Uterus (tissue), 2 donors: ENCODE data around the gene GRIN2A.

Source experiments
- POLR2A ChIP-seq, 2 donors: fragments of 450-650 bp; IDR thresholded peaks; one replicate each; pipeline ENCODE4 v1.6.1; 2016; ENCODE audit warnings: antibody characterized with exemption in 2 of 2, mild to moderate bottlenecking in 1 of 2, moderate library complexity in 1 of 2
- TF ChIP-seq, protein P1 (sequence below), 4 experiments: fragments of 200-600 bp in 2 of 4; fragments of 450-650 bp in 2 of 4; sonication (generic) in 2 of 4; IDR thresholded peaks; one replicate each; pipeline ENCODE4 v1.5.1; 2016 to 2019; ENCODE audit warnings: antibody characterized with exemption in 4 of 4, mild to moderate bottlenecking in 2 of 4, moderate library complexity in 1 of 4

DNA sequence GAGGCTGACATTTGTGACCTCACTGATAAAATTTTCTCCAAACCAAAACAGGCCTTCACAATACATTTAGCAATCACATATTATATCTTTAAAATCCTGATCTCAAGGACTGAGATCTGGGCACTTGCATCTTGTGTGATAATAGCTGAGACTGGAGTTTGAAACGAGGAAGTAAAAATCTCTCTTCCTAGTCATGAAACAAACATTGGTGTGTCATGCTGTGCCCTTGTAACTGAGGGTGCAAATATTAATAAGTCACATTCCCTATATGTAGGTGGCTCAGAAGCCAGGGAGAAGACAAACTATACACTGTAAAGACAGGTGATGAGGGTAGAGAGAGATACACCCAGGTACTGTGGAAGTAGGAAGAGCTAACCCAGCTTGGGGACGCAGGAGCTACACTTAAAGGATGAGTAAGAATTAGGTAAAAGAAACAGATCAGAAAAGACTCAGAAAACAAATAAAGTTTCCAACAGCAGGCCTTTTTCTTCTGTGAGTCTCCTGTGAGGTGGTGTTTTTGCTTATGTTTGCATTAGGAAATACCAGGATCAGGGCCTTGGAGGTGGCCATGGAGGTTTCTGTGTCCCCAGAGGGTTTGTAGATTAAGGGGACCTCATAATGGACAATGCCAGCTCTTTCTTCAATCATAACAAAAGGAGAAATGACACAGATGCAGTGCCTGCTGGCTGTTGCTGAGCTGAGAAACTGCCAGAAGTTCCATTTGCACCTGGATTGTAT, 335.7 kb downstream of the GRIN2A start:
- TF ChIP-seq, protein P1, sequence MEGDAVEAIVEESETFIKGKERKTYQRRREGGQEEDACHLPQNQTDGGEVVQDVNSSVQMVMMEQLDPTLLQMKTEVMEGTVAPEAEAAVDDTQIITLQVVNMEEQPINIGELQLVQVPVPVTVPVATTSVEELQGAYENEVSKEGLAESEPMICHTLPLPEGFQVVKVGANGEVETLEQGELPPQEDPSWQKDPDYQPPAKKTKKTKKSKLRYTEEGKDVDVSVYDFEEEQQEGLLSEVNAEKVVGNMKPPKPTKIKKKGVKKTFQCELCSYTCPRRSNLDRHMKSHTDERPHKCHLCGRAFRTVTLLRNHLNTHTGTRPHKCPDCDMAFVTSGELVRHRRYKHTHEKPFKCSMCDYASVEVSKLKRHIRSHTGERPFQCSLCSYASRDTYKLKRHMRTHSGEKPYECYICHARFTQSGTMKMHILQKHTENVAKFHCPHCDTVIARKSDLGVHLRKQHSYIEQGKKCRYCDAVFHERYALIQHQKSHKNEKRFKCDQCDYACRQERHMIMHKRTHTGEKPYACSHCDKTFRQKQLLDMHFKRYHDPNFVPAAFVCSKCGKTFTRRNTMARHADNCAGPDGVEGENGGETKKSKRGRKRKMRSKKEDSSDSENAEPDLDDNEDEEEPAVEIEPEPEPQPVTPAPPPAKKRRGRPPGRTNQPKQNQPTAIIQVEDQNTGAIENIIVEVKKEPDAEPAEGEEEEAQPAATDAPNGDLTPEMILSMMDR (IDR thresholded peaks at IDR 0.05) = no peak
- TF ChIP-seq POLR2A (IDR thresholded peaks at IDR 0.05) = no peak
